Measurements from ENCODE around the gene EFCAB9.

Gene EFCAB9

GRCh38 chr5:172245046-172245445 is 51.1 kb downstream of the EFCAB9 start:
- DNase-seq, result no peak

DNA sequence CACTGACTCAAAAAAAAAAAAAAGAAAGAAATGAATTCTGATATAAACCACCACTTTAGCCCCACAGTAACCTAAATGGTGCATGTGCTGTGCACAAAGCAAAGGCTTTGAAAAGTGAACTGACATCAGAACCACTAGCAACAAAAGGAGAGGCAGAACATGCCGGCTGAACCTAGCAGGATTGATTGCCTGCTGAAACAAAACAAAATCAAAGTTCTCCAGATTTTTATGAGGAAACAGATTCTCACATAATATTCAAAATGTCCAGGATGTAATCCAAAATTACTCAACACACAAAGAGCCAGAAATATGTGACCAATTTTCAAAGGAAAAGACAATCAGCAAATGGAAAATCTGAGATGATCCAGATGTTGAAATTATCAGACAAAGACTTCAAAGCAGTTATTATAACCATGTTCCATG is 51.7 kb downstream of the EFCAB9 start:
- DNase-seq, result no peak

GRCh38 chr5:172248637-172249036 is 54.7 kb downstream of the EFCAB9 start:
- DNase-seq, result no peak

GRCh38 chr5:172251419-172251818 is 57.4 kb downstream of the EFCAB9 start:
- DNase-seq, result no peak

DNA sequence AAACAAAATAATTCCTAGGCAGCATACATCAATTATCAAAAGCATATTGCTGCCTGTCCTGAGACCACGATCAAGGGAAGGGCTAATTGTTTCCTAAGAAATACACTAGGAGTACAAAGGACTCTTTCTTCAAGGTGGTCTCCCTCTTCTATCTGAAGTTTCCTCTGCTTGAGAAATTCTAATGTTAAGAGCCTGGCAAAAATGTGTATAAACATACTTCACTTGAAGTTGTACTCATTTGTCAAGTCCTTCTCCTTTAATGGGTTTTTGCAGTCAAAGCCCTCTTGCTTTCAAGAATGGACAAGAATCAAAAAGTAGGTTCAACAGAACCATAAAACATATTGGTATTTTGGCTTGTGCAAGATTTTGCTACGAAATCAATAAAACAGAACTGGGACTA is 58.5 kb downstream of the EFCAB9 start:
- no peak for DNase-seq
